ENCODE results near the gene MGLL.
"Not testable (repeated sequence)": the region's sequence is repeated elsewhere in the genome, so short reads cannot be mapped to it uniquely, and the experiment has no call there.

Gene MGLL

GRCh38 chr3:127707851-127708411 lies 114.4 kb downstream of the MGLL start:
- H3K4me1 Mint-ChIP-seq: no peaks in the 10 kb centered on the region
- H3K4me3 Mint-ChIP-seq: no peak overlapping the region
- no peaks in the 10 kb centered on the region for H3K36me3 Mint-ChIP-seq

GRCh38 chr3:127706785-127707351 lies 115.4 kb downstream of the MGLL start:
- no peaks in the 10 kb centered on the region for H3K9me3 Mint-ChIP-seq
- no peak overlapping the region for H3K4me3 Mint-ChIP-seq
- H3K27me3 Mint-ChIP-seq: no peaks in the 10 kb centered on the region
- H3K27ac Mint-ChIP-seq: no peak overlapping the region
- H3K4me1 Mint-ChIP-seq: no peaks in the 10 kb centered on the region
- H3K36me3 Mint-ChIP-seq: no peaks in the 10 kb centered on the region

More at GRCh38 chr3:127707851-127708411, 114.4 kb downstream of the MGLL start:
- H3K27me3 Mint-ChIP-seq: no peaks in the 10 kb centered on the region
- H3K9me3 Mint-ChIP-seq: no peaks in the 10 kb centered on the region
- no peak overlapping the region for H3K27ac Mint-ChIP-seq

GRCh38 chr3:127706312-127706711 lies 116.0 kb downstream of the MGLL start:
- Mint-ChIP-seq H3K4me1 (no peaks in the 10 kb centered on the region), H3K27ac (no peak overlapping the region), H3K36me3 (no peaks in the 10 kb centered on the region), H3K27me3 (no peaks in the 10 kb centered on the region), H3K4me3 (no peak overlapping the region), H3K9me3 (no peaks in the 10 kb centered on the region)

GRCh38 chr3:127704840-127705239 lies 117.5 kb downstream of the MGLL start:
- not testable (repeated sequence) for H3K4me3 Mint-ChIP-seq, H3K27ac Mint-ChIP-seq, H3K4me1 Mint-ChIP-seq, H3K27me3 Mint-ChIP-seq, H3K36me3 Mint-ChIP-seq, H3K9me3 Mint-ChIP-seq

DNA sequence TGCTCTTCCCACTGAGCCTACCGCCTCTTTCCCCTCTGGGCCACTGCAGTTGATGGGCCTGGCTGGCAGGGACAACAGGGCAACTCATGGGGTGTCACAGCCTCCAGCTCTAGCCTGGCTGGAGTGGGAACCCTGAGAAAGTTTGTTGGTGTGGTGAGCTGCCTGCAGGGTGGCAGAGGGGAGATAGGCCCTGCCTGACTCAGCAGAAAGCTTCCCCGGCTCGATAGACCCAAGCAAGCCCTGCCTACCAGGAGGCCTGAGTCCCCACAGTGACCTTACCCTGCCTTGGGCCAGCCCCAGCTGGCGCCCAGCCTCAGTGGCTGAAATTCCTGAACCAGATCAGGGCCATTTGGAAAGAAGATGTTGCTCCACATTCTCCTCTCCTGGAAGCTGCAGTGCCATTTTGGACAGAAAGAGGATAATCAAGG lies 120.2 kb downstream of the MGLL start:
- Mint-ChIP-seq H3K4me1 (peaks cover 3% of the 10 kb centered on the region), H3K9me3 (no peaks in the 10 kb centered on the region), H3K27me3 (no peaks in the 10 kb centered on the region), H3K36me3 (no peaks in the 10 kb centered on the region), H3K4me3 (no peak overlapping the region), H3K27ac (no peak overlapping the region)

DNA sequence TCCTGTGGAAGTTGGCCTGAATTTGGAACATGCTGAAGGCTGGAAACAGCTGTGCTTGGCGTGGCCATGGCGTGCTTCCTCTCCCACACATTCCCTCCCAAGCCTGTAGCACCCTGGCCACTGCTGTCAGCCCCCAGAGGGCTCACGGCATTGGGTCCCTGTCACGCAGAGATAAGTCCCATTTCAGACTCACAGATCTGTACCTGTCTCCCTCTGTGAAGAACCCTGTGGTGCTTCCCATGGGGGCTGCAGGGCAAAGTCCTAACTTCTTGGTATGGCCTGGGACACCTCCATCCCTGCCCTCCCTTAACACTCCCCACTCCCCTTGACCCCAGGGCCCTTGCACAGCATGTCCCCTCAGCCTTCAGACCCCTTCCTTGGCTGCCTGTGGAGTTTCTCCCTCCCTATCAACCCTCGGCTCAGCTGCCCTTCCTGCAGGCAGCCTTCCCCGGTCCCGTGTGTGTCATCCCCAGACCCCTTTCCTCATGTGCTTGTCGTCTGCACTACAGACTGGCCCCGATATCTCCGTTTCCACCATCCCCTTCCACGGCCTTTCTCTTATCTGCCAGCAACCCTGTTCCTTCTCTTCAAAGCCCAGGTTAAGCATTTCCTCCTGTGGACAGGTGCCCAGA lies 120.9 kb downstream of the MGLL start:
- H3K4me1 Mint-ChIP-seq: peaks cover 3% of the 10 kb centered on the region
- no peaks in the 10 kb centered on the region for H3K36me3 Mint-ChIP-seq
- H3K27me3 Mint-ChIP-seq: no peaks in the 10 kb centered on the region
- no peaks in the 10 kb centered on the region for H3K9me3 Mint-ChIP-seq
- no peak overlapping the region for H3K4me3 Mint-ChIP-seq
- no peak overlapping the region for H3K27ac Mint-ChIP-seq

- no peaks in the 10 kb centered on the region for H3K27me3 Mint-ChIP-seq
- H3K4me3 Mint-ChIP-seq: no peak overlapping the region
- H3K4me1 Mint-ChIP-seq: peaks cover 3% of the 10 kb centered on the region
- H3K36me3 Mint-ChIP-seq: no peaks in the 10 kb centered on the region
- H3K9me3 Mint-ChIP-seq: no peaks in the 10 kb centered on the region
- H3K27ac Mint-ChIP-seq: no peak overlapping the region
Observed at GRCh38 chr3:127700406-127700805, 121.9 kb downstream of the MGLL start.

DNA sequence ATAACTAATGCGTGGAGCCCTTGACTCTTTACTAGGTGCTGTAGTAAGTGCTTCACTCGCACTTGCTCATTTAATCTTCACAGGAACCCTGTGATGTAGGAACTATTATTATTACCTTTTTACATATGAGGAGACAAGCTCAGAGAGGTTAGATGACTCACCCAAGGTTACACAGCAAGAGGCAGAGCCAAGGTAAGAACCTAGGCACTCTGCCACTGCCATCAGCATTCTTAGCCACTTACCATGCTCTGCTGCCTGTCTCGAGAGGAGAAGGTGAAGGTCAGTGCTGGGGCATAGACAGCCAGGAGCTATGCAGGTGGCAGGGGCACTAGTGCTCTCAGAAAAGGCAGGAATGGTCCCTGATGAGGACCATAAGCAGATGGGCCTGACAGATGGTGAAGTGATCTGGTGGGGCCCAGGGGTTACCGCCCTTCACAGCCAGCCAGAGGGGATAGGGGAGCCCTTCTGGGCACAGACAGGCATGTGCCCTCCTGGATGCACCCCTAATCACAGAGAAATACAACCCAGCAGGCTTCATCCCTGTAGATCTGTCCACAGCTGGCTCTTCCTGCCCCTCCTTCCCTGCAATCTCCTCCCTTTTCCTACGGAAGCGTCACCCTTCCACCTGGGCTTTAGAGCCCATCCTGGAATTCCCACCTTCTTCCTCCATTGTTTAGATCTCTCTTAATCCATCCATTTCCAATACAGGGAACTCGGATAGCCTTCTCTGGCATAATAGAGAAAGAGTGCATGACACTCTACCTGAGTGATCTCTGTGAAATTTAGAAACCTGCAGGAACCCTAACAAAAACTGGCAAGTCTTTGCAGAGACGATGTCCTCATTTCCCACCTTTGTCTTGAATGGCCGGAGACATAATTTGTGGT lies 122.7 kb downstream of the MGLL start:
- Mint-ChIP-seq H3K9me3 (no peaks in the 10 kb centered on the region), H3K36me3 (no peaks in the 10 kb centered on the region), H3K4me3 (no peak overlapping the region), H3K27ac (no peak overlapping the region), H3K4me1 (peaks cover 3% of the 10 kb centered on the region), H3K27me3 (no peaks in the 10 kb centered on the region)

- Mint-ChIP-seq H3K9me3 (no peaks in the 10 kb centered on the region), H3K36me3 (no peaks in the 10 kb centered on the region), H3K4me3 (no peak overlapping the region), H3K27me3 (no peaks in the 10 kb centered on the region), H3K4me1 (peaks cover 3% of the 10 kb centered on the region), H3K27ac (no peak overlapping the region)
Observed at GRCh38 chr3:127698691-127699415, 123.5 kb downstream of the MGLL start.

DNA sequence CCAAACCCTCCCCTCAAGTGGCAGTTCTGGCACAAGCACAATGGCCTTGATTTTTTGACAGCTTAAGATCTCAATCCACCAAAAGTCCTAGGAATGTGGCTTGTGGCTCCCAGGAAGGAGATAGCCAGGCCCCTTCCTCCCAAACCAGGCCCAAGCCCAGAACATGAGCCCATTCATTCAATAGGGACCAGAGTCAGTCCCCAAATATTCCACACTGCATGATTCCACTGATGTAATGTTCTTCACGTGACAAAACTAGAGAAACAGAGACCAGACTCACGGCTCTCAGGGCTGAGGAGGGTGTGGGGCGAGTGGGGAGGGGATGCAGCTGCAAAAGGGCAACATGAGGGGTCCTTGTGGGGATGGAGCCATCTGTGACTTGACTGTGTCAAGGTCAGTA lies 124.0 kb downstream of the MGLL start:
- no peak overlapping the region for H3K4me3 Mint-ChIP-seq
- H3K9me3 Mint-ChIP-seq: no peaks in the 10 kb centered on the region
- no peaks in the 10 kb centered on the region for H3K36me3 Mint-ChIP-seq
- H3K27ac Mint-ChIP-seq: no peak overlapping the region
- peaks cover 3% of the 10 kb centered on the region for H3K4me1 Mint-ChIP-seq
- H3K27me3 Mint-ChIP-seq: no peaks in the 10 kb centered on the region

DNA sequence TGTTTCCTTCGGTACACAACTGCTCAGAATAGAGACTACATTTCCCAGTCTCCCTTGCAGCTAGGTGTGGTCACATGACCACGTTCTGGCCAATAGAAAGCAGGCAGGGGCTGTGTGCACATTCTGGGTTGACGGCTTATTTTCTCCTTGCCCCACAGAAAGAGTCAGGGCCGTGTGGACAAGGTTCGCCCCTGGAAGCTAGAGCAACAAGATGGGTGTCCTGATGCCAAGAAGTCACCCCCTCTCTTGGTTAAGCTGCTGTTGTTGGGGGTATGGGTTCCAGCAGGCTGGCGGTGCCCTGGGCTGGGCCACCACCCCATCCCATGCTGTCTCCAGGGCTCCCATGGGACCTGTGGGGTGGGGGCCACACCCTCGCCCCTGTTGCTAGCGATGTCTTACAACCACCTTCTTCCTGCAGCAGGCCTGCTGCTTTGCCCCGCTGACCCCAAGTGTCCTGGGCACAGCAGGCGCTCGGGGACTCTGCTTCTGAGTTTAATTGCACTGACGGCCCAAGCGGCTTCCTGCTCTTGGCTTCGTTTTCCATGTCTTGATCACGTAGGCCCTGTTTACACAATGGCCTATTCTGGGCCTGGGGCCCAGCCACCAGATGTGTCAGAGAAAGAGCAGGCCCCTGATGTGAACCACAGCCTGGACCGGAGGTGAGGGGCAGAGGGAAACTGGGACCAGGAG lies 124.6 kb downstream of the MGLL start:
- H3K27me3 Mint-ChIP-seq: no peaks in the 10 kb centered on the region
- H3K9me3 Mint-ChIP-seq: no peaks in the 10 kb centered on the region
- no peak overlapping the region for H3K27ac Mint-ChIP-seq
- H3K36me3 Mint-ChIP-seq: no peaks in the 10 kb centered on the region
- H3K4me1 Mint-ChIP-seq: peaks cover 3% of the 10 kb centered on the region
- no peak overlapping the region for H3K4me3 Mint-ChIP-seq

DNA sequence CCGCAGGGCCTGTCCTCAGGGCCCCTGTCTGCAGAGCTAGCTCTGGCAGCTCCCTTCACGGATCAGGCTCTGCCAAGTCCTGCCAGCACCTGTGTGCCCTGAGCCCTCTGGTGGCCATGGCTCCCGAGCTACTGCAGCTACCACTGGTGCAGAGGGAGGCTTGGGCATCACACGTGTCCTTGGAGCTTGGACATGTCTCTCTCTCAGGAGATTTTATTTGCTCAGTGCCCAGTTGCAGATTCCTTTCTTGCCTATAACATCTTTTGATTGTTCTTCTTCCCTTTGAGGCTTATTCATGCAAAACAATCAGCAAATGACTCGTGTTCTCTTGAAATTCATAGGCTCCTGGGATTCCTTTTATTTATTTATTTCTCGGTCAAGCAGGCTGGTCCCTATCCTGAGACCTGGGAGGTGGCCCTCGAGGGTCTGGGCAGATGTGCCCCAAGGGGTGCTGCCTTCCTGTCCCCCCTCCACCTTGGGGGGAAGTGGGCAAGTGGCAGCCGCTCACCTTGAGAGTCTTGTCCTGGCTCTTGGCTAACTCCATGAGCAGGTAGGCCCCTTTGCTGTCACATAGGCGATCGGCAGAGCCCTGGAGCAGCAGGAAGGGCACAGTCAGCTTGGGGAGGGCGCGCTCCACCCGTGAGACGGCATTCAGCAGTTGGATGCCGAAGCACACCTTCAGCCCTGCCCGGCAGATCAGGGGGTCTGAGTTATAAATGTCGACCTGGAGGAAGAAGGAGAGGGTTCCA lies 127.7 kb downstream of the MGLL start:
- no peak overlapping the region for H3K4me3 Mint-ChIP-seq
- H3K4me1 Mint-ChIP-seq: peaks cover 3% of the 10 kb centered on the region
- no peaks in the 10 kb centered on the region for H3K9me3 Mint-ChIP-seq
- H3K36me3 Mint-ChIP-seq: no peaks in the 10 kb centered on the region
- no peaks in the 10 kb centered on the region for H3K27me3 Mint-ChIP-seq
- no peak overlapping the region for H3K27ac Mint-ChIP-seq

DNA sequence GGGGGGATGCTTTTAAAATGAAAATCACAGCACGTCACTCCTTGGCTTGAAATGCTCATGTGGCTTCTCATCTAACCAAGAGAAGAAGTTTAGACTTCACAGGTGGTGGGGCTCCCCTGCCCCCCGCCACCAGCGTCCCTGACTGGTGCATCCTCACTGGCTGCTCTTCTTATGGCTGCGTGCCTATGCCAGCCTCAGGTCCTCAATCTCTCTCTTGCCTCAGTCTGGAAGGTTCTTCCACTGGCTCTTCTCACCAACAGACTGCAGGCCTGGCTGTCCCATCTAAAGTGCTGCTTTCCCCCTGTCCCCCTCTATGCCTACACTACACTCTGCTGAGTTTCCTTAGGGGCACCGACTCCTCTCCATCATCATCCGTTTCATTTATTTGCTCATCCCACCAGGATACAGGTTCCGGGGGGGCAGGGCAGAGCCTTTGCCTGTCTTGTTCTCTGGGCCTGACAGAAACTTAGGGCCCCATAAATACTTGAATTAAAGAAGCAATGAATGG lies 128.9 kb downstream of the MGLL start:
- no peaks in the 10 kb centered on the region for H3K36me3 Mint-ChIP-seq
- H3K4me3 Mint-ChIP-seq: no peak overlapping the region
- H3K27ac Mint-ChIP-seq: no peak overlapping the region
- H3K4me1 Mint-ChIP-seq: peaks cover 3% of the 10 kb centered on the region
- no peaks in the 10 kb centered on the region for H3K9me3 Mint-ChIP-seq
- H3K27me3 Mint-ChIP-seq: no peaks in the 10 kb centered on the region

Data from activated naive CD4-positive, alpha-beta T cell treated with anti-CD3 and anti-CD28 coated beads, Interleukin-2, amount 50 U/mL, for 24 hours (primary cell).